Upper lobe of right lung (tissue), 1 donor: Measurements from ENCODE around the gene LAP3. TPM values are rescaled to one million over a fixed set of nuclear protein-coding genes. Genes with fewer than 3 reads are reported as not detected.

ENCODE experiments used
- ATAC-seq: fragments of 200-7000 bp; cut with Tn5 transposase; one replicate; pipeline ENCODE4 v1.9.1; 2020; ENCODE audit warnings: mild to moderate bottlenecking, moderate library complexity
- DNase-seq: peaks from one replicate; pipeline ENCODE4 v3.0.0-alpha.2; 2020
- H3K27ac ChIP-seq: fragments of 200-600 bp; one replicate; pipeline ENCODE4 v1.8.0; 2022
- H3K27me3 ChIP-seq: fragments of 200-600 bp; one replicate; pipeline ENCODE4 v1.8.0; 2022; ENCODE audit warnings: mild to moderate bottlenecking
- H3K36me3 ChIP-seq: fragments of 200-600 bp; one replicate; pipeline ENCODE4 v1.8.0; 2022
- H3K4me1 ChIP-seq: fragments of 200-600 bp; one replicate; pipeline ENCODE4 v1.8.0; 2022
- H3K4me3 ChIP-seq: fragments of 200-600 bp; one replicate; pipeline ENCODE4 v1.8.0; 2022; ENCODE audit warnings: mild to moderate bottlenecking
- H3K9me3 ChIP-seq: fragments of 200-600 bp; one replicate; pipeline ENCODE4 v1.8.0; 2022
- CTCF ChIP-seq: fragments of 200-600 bp; IDR thresholded peaks from one replicate; pipeline ENCODE4 v1.8.0; 2022; ENCODE audit warnings: antibody characterized with exemption
- intact Hi-C: fragments of 100-400 bp; cut with DNase I; formaldehyde crosslinking; loops from one replicate; pipeline ENCODE4 v1.11.0; 2022
- total RNA-seq: library from RNA; stranded (reverse); fragmentation: NEBNext Ultra II Directional; extraction: Animal tissue kit (Norgen Biotek cat#: 25700); gene quantifications from one replicate; pipeline ENCODE4 v1.2.1, GENCODE V29; 2021
- donor health status: DM: no; HTN: yes; CAD: no; lungs with severe emphysema.

The LAP3 gene
- total RNA-seq, 1 donor from 2014 or later, result 97.6 TPM

GRCh38 chr4:17636341-17636695, 59.3 kb downstream of the LAP3 start:
- DNase-seq (no peak), ATAC-seq (no peak)
- peaks cover 41% of the 10 kb centered on the region for H3K36me3 ChIP-seq
- H3K4me3 ChIP-seq, result no peak overlapping the region
- no peaks in the 10 kb centered on the region for H3K27me3 ChIP-seq
- H3K27ac ChIP-seq, result no peak overlapping the region
- H3K4me1 ChIP-seq, result no peaks in the 10 kb centered on the region
- no peaks in the 10 kb centered on the region for H3K9me3 ChIP-seq
- intact Hi-C loops, result no loop called here
- TF ChIP-seq CTCF, result no peak

DNA sequence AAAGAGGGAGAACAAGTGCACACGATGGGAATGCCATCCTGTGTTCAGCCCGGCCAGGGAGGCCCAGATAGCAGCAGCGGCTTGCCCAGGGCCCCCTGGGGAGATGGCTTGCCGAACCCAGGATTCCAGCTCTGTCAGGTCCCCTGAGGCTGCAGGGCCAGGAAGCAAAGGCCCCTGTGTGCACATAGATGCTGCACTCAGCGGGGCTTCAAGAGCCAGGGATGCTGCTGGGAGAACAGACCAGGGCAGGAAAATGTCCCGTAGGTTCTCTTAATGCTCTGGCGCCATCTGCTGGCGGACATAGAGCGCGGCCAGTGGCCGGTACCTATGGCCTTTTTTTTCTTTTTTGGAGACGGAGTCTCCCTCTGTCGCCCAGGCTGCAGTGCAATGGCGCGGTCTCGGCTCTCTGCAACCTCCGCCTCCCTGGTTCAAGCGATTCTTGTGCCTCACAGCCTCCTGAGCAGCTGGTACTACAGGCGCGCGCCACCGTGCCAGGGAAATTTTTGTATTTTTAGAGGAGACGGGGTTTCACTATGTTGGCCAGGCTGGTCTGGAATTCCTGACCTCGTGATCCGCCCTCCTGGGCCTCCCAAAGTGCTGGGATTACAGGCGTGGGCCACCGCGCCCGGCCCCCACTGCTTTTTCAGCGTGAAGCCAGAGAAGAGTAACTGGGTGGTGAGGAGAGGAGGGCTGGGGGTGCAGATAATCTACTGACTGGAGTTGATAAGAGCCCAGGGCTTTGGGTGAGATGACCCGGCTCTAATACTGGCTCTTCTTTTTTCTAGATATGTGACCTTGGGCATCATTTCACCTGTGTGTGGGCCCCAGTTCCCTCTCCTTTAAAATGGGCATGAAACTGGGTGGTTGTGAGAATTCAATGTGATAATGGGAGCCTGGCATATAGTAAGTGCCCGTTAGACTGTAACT, 60.0 kb downstream of the LAP3 start:
- no peak overlapping the region for H3K4me3 ChIP-seq
- H3K27ac ChIP-seq, result no peak overlapping the region
- peaks cover 34% of the 10 kb centered on the region for H3K36me3 ChIP-seq
- ATAC-seq (peak; percentile 93), DNase-seq (peak; percentile 85)
- no peaks in the 10 kb centered on the region for H3K4me1 ChIP-seq
- no peaks in the 10 kb centered on the region for H3K27me3 ChIP-seq
- H3K9me3 ChIP-seq, result no peaks in the 10 kb centered on the region
- peak; percentile 93 for TF ChIP-seq CTCF
- intact Hi-C loops, result no loop called here

DNA sequence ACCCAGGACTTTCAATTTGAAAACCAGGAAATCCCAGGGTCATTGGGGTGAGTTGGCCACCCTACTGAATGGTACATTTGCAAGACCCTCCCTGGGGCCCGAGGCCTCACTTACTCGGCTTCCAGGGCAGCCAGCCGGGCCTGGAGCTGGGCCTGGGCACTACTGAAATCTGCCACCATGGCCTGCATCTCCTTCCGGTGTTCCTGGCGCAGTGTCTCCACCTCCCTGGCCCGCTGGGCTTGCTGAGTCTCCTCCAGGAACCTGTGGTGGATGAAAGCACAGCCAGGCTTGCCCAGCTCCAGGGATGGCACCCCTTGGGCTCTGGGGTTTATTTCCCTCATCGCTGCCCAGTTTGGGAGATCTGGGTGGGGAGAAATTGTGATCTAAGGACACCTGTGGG, 62.1 kb downstream of the LAP3 start:
- no peak for DNase-seq
- ATAC-seq, result no peak
- Histone ChIP-seq H3K36me3 (peaks cover 12% of the 10 kb centered on the region), H3K4me3 (no peak overlapping the region), H3K4me1 (no peaks in the 10 kb centered on the region), H3K9me3 (no peaks in the 10 kb centered on the region), H3K27ac (no peak overlapping the region), H3K27me3 (no peaks in the 10 kb centered on the region)
- no peak for TF ChIP-seq CTCF
- intact Hi-C loops, result no loop called here

DNA sequence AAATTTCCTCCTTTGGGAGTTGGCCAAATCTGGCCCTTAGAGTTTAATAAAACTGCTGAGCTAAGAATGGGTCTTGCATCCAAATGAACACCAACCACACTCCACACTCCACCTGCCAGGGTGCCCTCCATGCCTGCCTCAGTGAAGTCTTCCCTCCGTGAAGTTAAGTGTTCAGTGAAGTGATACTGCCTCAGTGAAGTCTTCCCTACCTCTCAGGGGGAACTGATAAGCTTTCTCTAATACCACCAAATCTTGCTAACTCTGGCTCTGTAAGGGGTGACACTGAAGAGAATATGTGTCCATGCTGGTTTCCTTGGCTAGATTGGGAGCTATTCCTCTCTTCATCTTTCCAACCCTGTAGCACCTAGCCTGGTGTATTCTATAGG, 65.4 kb downstream of the LAP3 start:
- no peak for DNase-seq
- ATAC-seq, result no peak
- H3K9me3 ChIP-seq, result no peaks in the 10 kb centered on the region
- H3K36me3 ChIP-seq, result no peaks in the 10 kb centered on the region
- no peak overlapping the region for H3K27ac ChIP-seq
- H3K4me1 ChIP-seq, result no peaks in the 10 kb centered on the region
- no peak for TF ChIP-seq CTCF
- H3K27me3 ChIP-seq, result no peaks in the 10 kb centered on the region
- H3K4me3 ChIP-seq, result no peak overlapping the region
- intact Hi-C loops, result no loop called here

DNA sequence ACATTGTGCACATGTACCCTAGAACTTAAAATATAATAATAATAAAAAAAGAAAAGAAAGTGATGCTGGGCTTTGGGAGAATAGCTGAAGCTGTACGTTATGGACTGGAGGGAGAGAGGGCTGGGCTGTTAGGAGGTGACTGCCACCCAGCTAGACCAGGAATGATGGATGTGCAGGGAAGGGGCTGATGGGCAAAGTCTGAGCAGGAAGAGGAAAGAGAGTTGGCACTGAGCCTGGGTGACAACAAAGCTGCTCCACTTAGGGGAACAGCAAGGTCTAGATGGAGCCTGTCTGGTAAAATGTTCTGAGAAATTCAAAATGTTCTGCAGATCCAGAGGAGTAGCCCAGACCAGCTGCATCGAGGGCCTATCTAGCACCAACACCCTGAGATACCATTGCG, 69.7 kb downstream of the LAP3 start:
- intact Hi-C loops, result no loop called here
- Histone ChIP-seq H3K4me3 (no peak overlapping the region), H3K27me3 (no peaks in the 10 kb centered on the region), H3K9me3 (no peaks in the 10 kb centered on the region), H3K27ac (no peak overlapping the region), H3K4me1 (no peaks in the 10 kb centered on the region), H3K36me3 (no peaks in the 10 kb centered on the region)
- no peak for TF ChIP-seq CTCF
- ATAC-seq (no peak), DNase-seq (no peak)
